A549 (cell line): ENCODE measurements around the gene HCLS1.

Experiments used
- EHMT2 ChIP-seq: fragments of 200-600 bp; sonication (generic); IDR thresholded peaks from 2 replicates; pipeline ENCODE4 v1.6.1; 2016; ENCODE audit warnings: antibody characterized with exemption, low read depth, mild to moderate bottlenecking, moderate library complexity
- EP300 ChIP-seq, 2 experiments: fragments of >200 bp; sonication (Bioruptor Twin); formaldehyde crosslinking; IDR thresholded peaks; 2 replicates in 1 of 2; 3 replicates in 1 of 2; pipeline ENCODE4 v1.6.1; 2016 to 2017
- HOXB5 ChIP-seq: fragments of 250-450 bp; sonication (Bioruptor Pico); IDR thresholded peaks from 2 replicates; pipeline ENCODE4 v1.5.0; 2020; ENCODE audit warnings: mild to moderate bottlenecking, moderate library complexity
- MAFK ChIP-seq: fragments of 450-650 bp; IDR thresholded peaks from 2 replicates; pipeline ENCODE4 v1.6.1; 2014; ENCODE audit not compliant: partially characterized antibody
- POLR2A ChIP-seq: IDR thresholded peaks from 2 replicates; pipeline ENCODE4 v1.6.1; 2012; ENCODE audit warnings: mild to moderate bottlenecking, low read length
- RAD21 ChIP-seq, 2 experiments: fragments of >200 bp in 1 of 2; sonication (Bioruptor Twin) in 1 of 2; formaldehyde crosslinking in 1 of 2; IDR thresholded peaks in 1 of 2; conservative IDR thresholded peaks in 1 of 2; 2 replicates in 1 of 2; 3 replicates in 1 of 2; pipeline ENCODE4 v1.6.1; 2012 to 2018; ENCODE audit warnings: inconsistent platforms in 1 of 2
- RFX5 ChIP-seq: fragments of 450-650 bp; IDR thresholded peaks from 2 replicates; pipeline ENCODE4 v1.7.1; 2014; ENCODE audit warnings: antibody characterized with exemption, mild to moderate bottlenecking, moderate library complexity
- SMC3 ChIP-seq: fragments of >200 bp; sonication (Bioruptor Twin); formaldehyde crosslinking; IDR thresholded peaks from 3 replicates; pipeline ENCODE4 v1.6.1; 2018; ENCODE audit warnings: inconsistent platforms
- SREBF2 ChIP-seq: fragments of 450-650 bp; IDR thresholded peaks from 2 replicates; pipeline ENCODE4 v1.6.1; 2014; ENCODE audit warnings: mild to moderate bottlenecking, moderate library complexity
- TF ChIP-seq, protein P1 (sequence below): IDR thresholded peaks from 2 replicates; pipeline ENCODE4 v1.6.1; 2012
- TF ChIP-seq, protein P2 (sequence below): fragments of >200 bp; sonication (Bioruptor Twin); formaldehyde crosslinking; IDR thresholded peaks from 3 replicates; pipeline ENCODE4 v1.5.1; 2016
- TF ChIP-seq, protein P3 (sequence below): fragments of 150-350 bp; IDR thresholded peaks from 2 replicates; pipeline ENCODE4 v1.6.1; 2014; ENCODE audit warnings: low read depth, mild to moderate bottlenecking, low read length

DNA sequence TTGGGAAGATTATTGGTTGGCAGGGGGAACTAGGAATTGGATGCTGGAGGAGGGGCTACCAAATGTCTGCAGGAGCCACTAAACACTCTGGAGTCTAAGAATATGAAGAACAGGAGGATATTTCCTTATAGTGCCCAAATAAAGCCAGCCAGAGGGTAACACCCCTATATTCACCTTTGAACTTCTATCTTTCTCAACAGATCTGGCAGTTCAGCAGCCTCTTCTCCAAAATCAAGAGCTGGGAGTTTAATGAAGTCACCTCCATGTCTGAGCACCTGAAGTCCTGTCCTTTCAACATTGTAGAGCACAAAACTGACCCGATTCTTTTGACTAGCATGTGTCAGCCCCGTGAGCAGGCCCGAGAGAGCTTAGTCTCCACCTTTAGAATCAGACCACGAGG lies 34.2 kb downstream of the HCLS1 start:
- no peak for TF ChIP-seq EHMT2
- TF ChIP-seq, protein P1, sequence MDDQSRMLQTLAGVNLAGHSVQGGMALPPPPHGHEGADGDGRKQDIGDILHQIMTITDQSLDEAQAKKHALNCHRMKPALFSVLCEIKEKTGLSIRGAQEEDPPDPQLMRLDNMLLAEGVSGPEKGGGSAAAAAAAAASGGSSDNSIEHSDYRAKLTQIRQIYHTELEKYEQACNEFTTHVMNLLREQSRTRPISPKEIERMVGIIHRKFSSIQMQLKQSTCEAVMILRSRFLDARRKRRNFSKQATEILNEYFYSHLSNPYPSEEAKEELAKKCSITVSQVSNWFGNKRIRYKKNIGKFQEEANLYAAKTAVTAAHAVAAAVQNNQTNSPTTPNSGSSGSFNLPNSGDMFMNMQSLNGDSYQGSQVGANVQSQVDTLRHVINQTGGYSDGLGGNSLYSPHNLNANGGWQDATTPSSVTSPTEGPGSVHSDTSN, result no peak
- no peak for TF ChIP-seq RAD21 (conservative IDR thresholded peaks at IDR 0.05 in 1 of 2, IDR thresholded peaks at IDR 0.05 in 1 of 2)
- no peak for TF ChIP-seq EP300 (IDR thresholded peaks at IDR 0.05)
- no peak for TF ChIP-seq SMC3
- TF ChIP-seq, protein P2, sequence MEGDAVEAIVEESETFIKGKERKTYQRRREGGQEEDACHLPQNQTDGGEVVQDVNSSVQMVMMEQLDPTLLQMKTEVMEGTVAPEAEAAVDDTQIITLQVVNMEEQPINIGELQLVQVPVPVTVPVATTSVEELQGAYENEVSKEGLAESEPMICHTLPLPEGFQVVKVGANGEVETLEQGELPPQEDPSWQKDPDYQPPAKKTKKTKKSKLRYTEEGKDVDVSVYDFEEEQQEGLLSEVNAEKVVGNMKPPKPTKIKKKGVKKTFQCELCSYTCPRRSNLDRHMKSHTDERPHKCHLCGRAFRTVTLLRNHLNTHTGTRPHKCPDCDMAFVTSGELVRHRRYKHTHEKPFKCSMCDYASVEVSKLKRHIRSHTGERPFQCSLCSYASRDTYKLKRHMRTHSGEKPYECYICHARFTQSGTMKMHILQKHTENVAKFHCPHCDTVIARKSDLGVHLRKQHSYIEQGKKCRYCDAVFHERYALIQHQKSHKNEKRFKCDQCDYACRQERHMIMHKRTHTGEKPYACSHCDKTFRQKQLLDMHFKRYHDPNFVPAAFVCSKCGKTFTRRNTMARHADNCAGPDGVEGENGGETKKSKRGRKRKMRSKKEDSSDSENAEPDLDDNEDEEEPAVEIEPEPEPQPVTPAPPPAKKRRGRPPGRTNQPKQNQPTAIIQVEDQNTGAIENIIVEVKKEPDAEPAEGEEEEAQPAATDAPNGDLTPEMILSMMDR, result no peak
- no peak for TF ChIP-seq RFX5
- TF ChIP-seq MAFK, result no peak
- no peak for TF ChIP-seq SREBF2
- TF ChIP-seq HOXB5 (CRISPR knock-in tag), result no peak
- TF ChIP-seq, protein P3, sequence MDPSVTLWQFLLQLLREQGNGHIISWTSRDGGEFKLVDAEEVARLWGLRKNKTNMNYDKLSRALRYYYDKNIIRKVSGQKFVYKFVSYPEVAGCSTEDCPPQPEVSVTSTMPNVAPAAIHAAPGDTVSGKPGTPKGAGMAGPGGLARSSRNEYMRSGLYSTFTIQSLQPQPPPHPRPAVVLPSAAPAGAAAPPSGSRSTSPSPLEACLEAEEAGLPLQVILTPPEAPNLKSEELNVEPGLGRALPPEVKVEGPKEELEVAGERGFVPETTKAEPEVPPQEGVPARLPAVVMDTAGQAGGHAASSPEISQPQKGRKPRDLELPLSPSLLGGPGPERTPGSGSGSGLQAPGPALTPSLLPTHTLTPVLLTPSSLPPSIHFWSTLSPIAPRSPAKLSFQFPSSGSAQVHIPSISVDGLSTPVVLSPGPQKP, result no peak
- TF ChIP-seq POLR2A, result no peak
